Effector memory CD4-positive, alpha-beta T cell (primary cell): ENCODE results near the gene STBD1.
A peak's percentile ranks its signal among the peaks of the same experiment; 100 is the strongest.
"Not testable (repeated sequence)": the region's sequence is repeated elsewhere in the genome, so short reads cannot be mapped to it uniquely, and the experiment has no call there.

Source experiments
- DNase-seq, 3 donors: peaks; one replicate each; pipeline ENCODE4 v3.0.0-alpha.2; 2020
- H3K27ac ChIP-seq: 2 replicates; pipeline ENCODE4 v1.7.0; 2013; ENCODE audit warnings: mild to moderate bottlenecking, low read length, moderate library complexity; ENCODE audit not compliant: insufficient read depth, poor library complexity, severe bottlenecking
- H3K27me3 ChIP-seq: replicated peaks from 2 replicates; pipeline ENCODE4 v1.7.0; 2013; ENCODE audit warnings: mild to moderate bottlenecking, low read length; ENCODE audit not compliant: insufficient read depth, control insufficient read depth, poor library complexity, severe bottlenecking
- H3K36me3 ChIP-seq: 2 replicates; pipeline ENCODE4 v1.7.0; 2013; ENCODE audit warnings: mild to moderate bottlenecking, low read length, moderate library complexity; ENCODE audit not compliant: control insufficient read depth, insufficient read depth
- H3K4me1 ChIP-seq: 2 replicates; pipeline ENCODE4 v1.7.0; 2013; ENCODE audit warnings: low read length, mild to moderate bottlenecking; ENCODE audit not compliant: control insufficient read depth, insufficient read depth, poor library complexity, severe bottlenecking
- H3K4me3 ChIP-seq: 2 replicates; pipeline ENCODE4 v1.7.0; 2013; ENCODE audit warnings: low read length, low read depth, mild to moderate bottlenecking; ENCODE audit not compliant: insufficient read depth, poor library complexity, severe bottlenecking
- H3K9me3 ChIP-seq: 2 replicates; pipeline ENCODE4 v1.7.0; 2013; ENCODE audit warnings: mild to moderate bottlenecking, low read length, moderate library complexity; ENCODE audit not compliant: control insufficient read depth

STBD1 gene

DNA sequence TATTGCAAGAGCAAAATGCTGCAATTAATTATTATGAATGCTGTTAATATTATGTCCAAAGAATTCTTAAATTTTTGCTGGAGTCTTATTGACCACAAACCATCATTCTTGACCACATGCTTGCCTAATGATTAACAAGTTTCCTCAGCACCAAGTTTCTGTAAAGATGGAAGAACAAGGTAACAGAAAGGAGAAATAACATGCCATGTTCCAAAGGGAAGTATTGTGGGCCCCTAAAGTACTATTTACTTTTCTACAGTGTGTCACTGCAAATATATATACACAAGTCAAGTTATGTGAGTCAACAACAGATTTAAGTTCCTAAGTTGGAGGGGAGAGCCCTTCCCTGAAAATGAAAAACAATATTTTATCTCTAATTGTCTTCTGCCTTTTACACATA is 34.5 kb upstream of the STBD1 start:
- DNase-seq = no peak
- H3K4me1 ChIP-seq = no peaks in the 10 kb centered on the region
- no peaks in the 10 kb centered on the region for H3K27me3 ChIP-seq
- no peaks in the 10 kb centered on the region for H3K9me3 ChIP-seq
- no peak overlapping the region for H3K27ac ChIP-seq
- H3K4me3 ChIP-seq = no peak overlapping the region
- H3K36me3 ChIP-seq = no peaks in the 10 kb centered on the region

DNA sequence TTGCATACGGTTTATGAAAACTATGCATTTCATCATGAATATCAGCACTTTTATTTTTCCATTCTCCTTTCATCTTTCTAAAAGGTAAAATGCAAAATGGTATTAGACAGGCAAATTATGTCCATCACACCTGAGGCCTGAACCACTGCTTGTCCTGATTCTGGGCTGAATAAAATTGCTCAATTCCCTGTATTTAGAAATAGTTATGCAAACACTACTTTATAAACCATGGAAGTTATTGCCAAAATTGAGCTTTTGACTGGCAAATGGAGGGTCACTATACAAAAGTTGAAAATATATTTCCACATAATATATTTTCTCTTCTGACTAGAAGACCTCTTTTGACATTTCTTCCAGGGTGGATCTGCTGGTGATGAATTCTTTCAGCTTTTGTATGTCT is 34.0 kb upstream of the STBD1 start:
- no peaks in the 10 kb centered on the region for H3K9me3 ChIP-seq
- H3K27me3 ChIP-seq = no peaks in the 10 kb centered on the region
- no peak overlapping the region for H3K27ac ChIP-seq
- no peak overlapping the region for H3K4me3 ChIP-seq
- H3K4me1 ChIP-seq = no peaks in the 10 kb centered on the region
- DNase-seq = no peak
- no peaks in the 10 kb centered on the region for H3K36me3 ChIP-seq

- no peak for DNase-seq
- Histone ChIP-seq H3K9me3 (no peaks in the 10 kb centered on the region), H3K4me3 (no peak overlapping the region), H3K27ac (no peak overlapping the region), H3K27me3 (no peaks in the 10 kb centered on the region), H3K4me1 (no peaks in the 10 kb centered on the region), H3K36me3 (no peaks in the 10 kb centered on the region)
Observed at GRCh38 chr4:76272999-76273398, 33.5 kb upstream of the STBD1 start.

GRCh38 chr4:76275486-76276124 is 30.9 kb upstream of the STBD1 start:
- Histone ChIP-seq H3K27ac (no peak overlapping the region), H3K9me3 (no peaks in the 10 kb centered on the region), H3K27me3 (no peaks in the 10 kb centered on the region), H3K4me1 (no peaks in the 10 kb centered on the region), H3K36me3 (no peaks in the 10 kb centered on the region), H3K4me3 (no peak overlapping the region)
- DNase-seq = no peak

- no peaks in the 10 kb centered on the region for H3K4me1 ChIP-seq
- H3K36me3 ChIP-seq = no peaks in the 10 kb centered on the region
- no peak overlapping the region for H3K27ac ChIP-seq
- no peaks in the 10 kb centered on the region for H3K27me3 ChIP-seq
- no peak overlapping the region for H3K4me3 ChIP-seq
- H3K9me3 ChIP-seq = no peaks in the 10 kb centered on the region
- DNase-seq = no peak
Observed at GRCh38 chr4:76276813-76277212, 29.7 kb upstream of the STBD1 start.

DNA sequence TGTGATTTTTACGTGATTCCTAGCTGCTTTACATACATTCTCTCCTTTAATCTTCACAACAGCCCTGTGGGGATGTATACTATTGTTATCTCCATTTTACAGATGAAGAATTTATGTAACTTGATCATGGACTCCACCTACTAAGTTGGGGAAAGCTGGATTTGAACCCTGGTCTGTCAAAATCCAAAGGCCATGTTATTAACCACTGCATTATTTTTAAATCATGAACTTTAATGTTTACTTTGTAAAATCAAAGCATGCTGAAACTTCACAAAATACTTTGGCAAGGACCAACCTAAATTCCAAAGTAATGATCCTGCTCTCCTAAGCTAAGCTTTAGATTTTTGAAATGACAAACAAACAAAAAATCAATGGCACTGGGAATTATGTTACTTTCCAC is 28.9 kb upstream of the STBD1 start:
- no peak overlapping the region for H3K4me3 ChIP-seq
- H3K27ac ChIP-seq = no peak overlapping the region
- no peaks in the 10 kb centered on the region for H3K9me3 ChIP-seq
- H3K36me3 ChIP-seq = no peaks in the 10 kb centered on the region
- no peaks in the 10 kb centered on the region for H3K27me3 ChIP-seq
- H3K4me1 ChIP-seq = no peaks in the 10 kb centered on the region
- DNase-seq = no peak

DNA sequence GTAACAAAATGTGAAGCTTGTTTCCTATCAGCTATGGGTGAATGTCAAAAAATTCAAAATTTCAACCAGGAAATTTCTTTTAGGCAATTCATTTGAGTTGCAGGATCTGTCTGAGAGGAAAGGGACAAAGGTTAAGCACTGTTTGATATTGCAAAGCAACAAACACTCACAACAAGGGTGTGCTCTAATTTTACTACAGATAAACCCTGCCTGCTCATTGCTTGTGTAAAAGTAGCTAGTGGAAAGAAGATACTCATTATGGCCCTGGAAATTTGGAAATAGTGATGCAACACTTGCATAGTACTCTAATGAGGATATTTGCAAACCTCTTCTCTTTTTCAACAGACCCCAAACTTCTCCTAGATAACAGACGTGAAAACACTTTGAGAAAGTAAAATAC is 27.9 kb upstream of the STBD1 start:
- no peaks in the 10 kb centered on the region for H3K4me1 ChIP-seq
- no peak overlapping the region for H3K4me3 ChIP-seq
- no peak for DNase-seq
- no peaks in the 10 kb centered on the region for H3K36me3 ChIP-seq
- H3K9me3 ChIP-seq = no peaks in the 10 kb centered on the region
- no peaks in the 10 kb centered on the region for H3K27me3 ChIP-seq
- no peak overlapping the region for H3K27ac ChIP-seq

DNA sequence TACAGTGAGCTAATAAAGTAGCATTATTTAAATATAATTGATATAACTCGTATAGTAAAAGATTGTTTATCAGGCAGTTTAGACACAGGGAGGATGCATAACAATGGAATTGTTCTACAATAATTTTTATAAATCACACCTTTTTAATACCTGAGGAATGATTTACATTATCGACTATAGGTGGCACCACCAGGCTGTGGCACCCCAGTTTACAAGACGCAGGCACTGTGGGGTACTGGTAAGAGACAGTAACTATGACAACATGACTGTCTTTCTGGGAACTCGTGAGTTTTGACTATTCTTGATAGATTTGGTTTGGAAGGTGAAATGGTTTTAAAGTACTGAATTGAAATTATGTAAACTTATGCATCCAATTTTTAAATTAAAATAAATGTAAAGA is 27.1 kb upstream of the STBD1 start:
- no peaks in the 10 kb centered on the region for H3K9me3 ChIP-seq
- no peak overlapping the region for H3K4me3 ChIP-seq
- H3K36me3 ChIP-seq = no peaks in the 10 kb centered on the region
- H3K4me1 ChIP-seq = no peaks in the 10 kb centered on the region
- no peaks in the 10 kb centered on the region for H3K27me3 ChIP-seq
- no peak overlapping the region for H3K27ac ChIP-seq
- peak in 2 of 3 donors; percentile 1 to 3 for DNase-seq

DNA sequence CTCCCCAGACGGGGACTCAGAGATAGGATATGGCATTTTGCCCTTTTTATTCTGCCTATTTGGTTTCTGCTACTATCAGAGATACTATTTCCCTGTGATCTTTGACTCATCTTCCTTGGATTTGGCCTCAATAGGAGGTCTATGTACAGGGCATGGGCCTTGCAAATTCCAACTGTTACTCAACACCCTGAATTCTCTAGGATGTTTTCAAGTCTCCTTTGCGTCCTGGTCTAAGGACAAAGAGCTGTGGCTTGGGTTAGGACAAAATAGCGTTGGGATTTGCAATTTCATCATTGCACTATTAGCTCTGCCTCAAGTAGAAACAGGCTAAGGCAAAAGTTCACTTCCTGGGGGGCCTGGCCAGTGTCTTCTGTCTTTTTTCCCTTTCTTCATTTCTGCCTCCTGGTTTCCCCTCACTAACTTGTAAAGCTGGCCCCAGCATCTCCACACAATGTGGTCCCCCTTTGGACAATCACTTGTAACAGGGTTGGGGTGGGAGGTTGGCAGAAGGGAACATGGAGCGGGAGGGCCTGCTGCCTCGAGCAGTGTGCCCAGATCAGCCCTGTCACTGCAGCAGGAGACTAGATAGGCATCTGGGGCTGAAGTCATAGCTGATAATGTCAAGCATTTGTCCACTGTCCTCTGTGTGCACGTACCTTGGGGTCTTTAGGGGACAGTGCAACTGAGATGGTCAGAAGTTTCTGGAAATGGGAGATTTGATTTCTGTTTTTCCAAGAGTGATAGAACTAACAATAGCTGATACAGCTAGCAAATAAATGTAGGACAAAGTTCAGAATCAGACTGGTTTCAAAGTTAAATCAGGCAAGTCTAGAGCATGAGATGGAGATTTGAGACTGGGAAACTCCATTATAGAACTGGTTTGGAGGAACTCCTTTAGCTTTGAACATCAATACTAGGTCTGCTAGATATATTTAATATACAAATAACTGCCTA is 25.8 kb upstream of the STBD1 start:
- no peaks in the 10 kb centered on the region for H3K36me3 ChIP-seq
- H3K27me3 ChIP-seq = no peaks in the 10 kb centered on the region
- no peak overlapping the region for H3K27ac ChIP-seq
- H3K4me1 ChIP-seq = no peaks in the 10 kb centered on the region
- no peak overlapping the region for H3K4me3 ChIP-seq
- no peaks in the 10 kb centered on the region for H3K9me3 ChIP-seq
- DNase-seq = no peak

DNA sequence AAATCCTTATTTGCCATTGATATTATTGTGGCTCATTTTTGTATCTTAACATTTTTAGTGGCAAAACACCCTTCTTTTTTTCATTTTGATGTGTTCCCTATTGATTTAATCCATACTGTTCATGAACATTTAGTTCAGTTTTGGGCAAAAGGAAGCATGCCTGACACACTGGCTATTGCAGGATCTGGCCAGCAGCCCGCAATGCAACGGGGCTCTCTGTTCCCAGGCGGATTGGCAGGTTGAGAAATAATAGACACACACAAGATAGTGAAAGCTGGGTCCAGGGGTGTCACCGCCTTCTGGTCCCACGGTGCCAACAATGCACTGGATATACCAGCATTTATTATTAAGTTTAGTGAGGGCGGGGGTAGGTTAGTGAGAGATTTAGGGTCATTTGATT is 24.9 kb upstream of the STBD1 start:
- H3K4me3 ChIP-seq, H3K27me3 ChIP-seq, DNase-seq, H3K27ac ChIP-seq, H3K36me3 ChIP-seq, H3K4me1 ChIP-seq, H3K9me3 ChIP-seq: not testable (repeated sequence)
